Measurements from ENCODE around the gene SYT6.

- TF ChIP-seq CTCF (conservative IDR thresholded peaks at IDR 0.05 in 1 of 2, IDR thresholded peaks at IDR 0.05 in 1 of 2; ENCODE audit: extremely low read depth in 1 of 2, insufficient read depth in 1 of 2, low read depth in 1 of 2, low read length in 2 of 2) (no peak), EZH2 (IDR thresholded peaks at IDR 0.05; ENCODE audit: borderline replicate concordance, low read length) (no peak)
These were observed 4.5 kb downstream of the SYT6 start for GRCh38 chr1:114149211-114149610.

All from mammary epithelial cell (primary cell).